ENCODE measurements around the gene TPD52L1. TPM values are rescaled to one million over a fixed set of nuclear protein-coding genes. Genes with fewer than 3 reads are reported as not detected.

The TPD52L1 gene
- total RNA-seq, 1 donor from 2014 or later = 7.2 TPM

DNA sequence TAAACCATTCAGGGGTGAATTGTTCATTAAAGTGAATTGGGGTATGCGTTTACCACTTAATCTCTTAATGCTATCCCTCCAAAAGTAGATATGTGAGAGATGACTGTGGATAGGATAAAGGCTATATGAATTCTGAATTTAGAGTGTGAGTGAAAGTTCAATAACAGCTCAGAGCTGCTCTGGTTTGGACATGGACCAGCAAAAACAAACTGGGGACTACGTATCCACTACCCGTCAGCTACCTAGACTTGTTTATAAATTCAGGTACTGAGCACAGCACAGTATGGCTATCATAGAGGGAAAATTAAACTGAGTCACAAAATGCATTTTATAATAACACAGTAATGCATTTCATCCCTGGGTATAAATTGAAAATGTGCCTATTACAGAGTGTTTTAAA, 103.8 kb downstream of the TPD52L1 start:
- Mint-ChIP-seq H3K36me3 (ENCODE audit: unreplicated experiment) (no peaks in the 10 kb centered on the region), H3K4me1 (ENCODE audit: unreplicated experiment) (peaks cover 41% of the 10 kb centered on the region), H3K9me3 (ENCODE audit: unreplicated experiment) (no peaks in the 10 kb centered on the region), H3K4me3 (ENCODE audit: unreplicated experiment) (no peak overlapping the region), H3K27ac (ENCODE audit: unreplicated experiment) (no peak overlapping the region), H3K27me3 (ENCODE audit: unreplicated experiment) (no peaks in the 10 kb centered on the region)
- no peak for DNase-seq (ENCODE audit: extremely low spot score, unreplicated experiment)
- TF ChIP-seq, protein P1, sequence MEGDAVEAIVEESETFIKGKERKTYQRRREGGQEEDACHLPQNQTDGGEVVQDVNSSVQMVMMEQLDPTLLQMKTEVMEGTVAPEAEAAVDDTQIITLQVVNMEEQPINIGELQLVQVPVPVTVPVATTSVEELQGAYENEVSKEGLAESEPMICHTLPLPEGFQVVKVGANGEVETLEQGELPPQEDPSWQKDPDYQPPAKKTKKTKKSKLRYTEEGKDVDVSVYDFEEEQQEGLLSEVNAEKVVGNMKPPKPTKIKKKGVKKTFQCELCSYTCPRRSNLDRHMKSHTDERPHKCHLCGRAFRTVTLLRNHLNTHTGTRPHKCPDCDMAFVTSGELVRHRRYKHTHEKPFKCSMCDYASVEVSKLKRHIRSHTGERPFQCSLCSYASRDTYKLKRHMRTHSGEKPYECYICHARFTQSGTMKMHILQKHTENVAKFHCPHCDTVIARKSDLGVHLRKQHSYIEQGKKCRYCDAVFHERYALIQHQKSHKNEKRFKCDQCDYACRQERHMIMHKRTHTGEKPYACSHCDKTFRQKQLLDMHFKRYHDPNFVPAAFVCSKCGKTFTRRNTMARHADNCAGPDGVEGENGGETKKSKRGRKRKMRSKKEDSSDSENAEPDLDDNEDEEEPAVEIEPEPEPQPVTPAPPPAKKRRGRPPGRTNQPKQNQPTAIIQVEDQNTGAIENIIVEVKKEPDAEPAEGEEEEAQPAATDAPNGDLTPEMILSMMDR (IDR thresholded peaks at IDR 0.05) = no peak

DNA sequence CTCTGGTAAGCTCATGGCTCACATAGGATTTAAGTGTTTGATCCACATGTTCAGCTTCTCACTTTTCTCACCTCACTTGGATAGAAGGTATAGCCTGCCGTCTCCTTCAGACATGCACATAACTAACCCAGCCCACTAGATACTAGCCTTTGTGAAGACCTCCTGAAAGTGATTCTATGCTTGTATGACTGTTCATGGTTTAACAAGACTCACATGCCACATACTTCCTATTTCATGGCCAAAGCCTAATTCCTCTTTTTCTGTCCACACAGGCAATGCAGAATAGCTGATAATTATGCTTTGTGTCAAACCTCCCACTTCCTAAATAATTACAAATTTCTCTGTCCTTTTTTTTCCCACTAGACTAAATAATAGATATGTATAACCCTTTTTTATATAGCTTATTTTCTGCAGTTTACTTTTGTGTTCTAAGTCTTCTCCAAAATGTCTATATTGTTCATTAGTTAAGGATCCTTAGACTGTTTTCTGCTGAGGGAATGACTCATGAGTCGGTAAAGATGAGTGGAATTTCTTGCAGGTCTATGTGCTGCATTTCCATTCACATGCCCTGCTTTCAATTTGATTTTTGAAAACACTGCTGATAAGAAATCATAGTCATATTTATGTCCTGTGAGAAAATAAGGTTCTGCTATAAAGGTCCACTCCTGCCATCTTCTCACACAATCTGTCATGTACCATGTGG, 105.2 kb downstream of the TPD52L1 start:
- DNase-seq (ENCODE audit: extremely low spot score, unreplicated experiment) = no peak
- TF ChIP-seq, protein P1 (IDR thresholded peaks at IDR 0.05) = no peak
- H3K9me3 Mint-ChIP-seq (ENCODE audit: unreplicated experiment) = no peaks in the 10 kb centered on the region
- H3K27ac Mint-ChIP-seq (ENCODE audit: unreplicated experiment) = no peak overlapping the region
- H3K4me1 Mint-ChIP-seq (ENCODE audit: unreplicated experiment) = peaks cover 41% of the 10 kb centered on the region
- H3K36me3 Mint-ChIP-seq (ENCODE audit: unreplicated experiment) = no peaks in the 10 kb centered on the region
- no peaks in the 10 kb centered on the region for H3K27me3 Mint-ChIP-seq (ENCODE audit: unreplicated experiment)
- H3K4me3 Mint-ChIP-seq (ENCODE audit: unreplicated experiment) = no peak overlapping the region

DNA sequence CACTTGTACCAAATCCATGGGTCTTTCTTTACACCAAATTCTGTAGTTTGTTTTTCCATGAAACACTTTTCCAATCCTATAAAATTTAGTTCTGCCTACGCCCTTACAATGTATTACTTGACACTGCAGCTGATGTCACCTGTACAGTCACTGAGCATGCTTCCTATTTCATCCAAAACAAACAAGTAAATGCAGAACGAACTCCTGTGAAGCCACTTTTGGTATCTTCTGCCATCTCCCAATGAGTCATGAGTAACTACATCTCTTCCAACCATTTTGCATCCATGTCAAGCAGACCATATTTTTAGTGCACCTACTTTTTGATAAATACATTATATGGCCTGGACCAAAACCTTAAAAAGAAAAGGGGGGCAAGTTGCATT, 105.8 kb downstream of the TPD52L1 start:
- no peaks in the 10 kb centered on the region for H3K36me3 Mint-ChIP-seq (ENCODE audit: unreplicated experiment)
- peaks cover 41% of the 10 kb centered on the region for H3K4me1 Mint-ChIP-seq (ENCODE audit: unreplicated experiment)
- no peaks in the 10 kb centered on the region for H3K9me3 Mint-ChIP-seq (ENCODE audit: unreplicated experiment)
- no peak for DNase-seq (ENCODE audit: extremely low spot score, unreplicated experiment)
- no peak overlapping the region for H3K4me3 Mint-ChIP-seq (ENCODE audit: unreplicated experiment)
- H3K27ac Mint-ChIP-seq (ENCODE audit: unreplicated experiment) = no peak overlapping the region
- no peaks in the 10 kb centered on the region for H3K27me3 Mint-ChIP-seq (ENCODE audit: unreplicated experiment)
- TF ChIP-seq, protein P1 (IDR thresholded peaks at IDR 0.05) = no peak

DNA sequence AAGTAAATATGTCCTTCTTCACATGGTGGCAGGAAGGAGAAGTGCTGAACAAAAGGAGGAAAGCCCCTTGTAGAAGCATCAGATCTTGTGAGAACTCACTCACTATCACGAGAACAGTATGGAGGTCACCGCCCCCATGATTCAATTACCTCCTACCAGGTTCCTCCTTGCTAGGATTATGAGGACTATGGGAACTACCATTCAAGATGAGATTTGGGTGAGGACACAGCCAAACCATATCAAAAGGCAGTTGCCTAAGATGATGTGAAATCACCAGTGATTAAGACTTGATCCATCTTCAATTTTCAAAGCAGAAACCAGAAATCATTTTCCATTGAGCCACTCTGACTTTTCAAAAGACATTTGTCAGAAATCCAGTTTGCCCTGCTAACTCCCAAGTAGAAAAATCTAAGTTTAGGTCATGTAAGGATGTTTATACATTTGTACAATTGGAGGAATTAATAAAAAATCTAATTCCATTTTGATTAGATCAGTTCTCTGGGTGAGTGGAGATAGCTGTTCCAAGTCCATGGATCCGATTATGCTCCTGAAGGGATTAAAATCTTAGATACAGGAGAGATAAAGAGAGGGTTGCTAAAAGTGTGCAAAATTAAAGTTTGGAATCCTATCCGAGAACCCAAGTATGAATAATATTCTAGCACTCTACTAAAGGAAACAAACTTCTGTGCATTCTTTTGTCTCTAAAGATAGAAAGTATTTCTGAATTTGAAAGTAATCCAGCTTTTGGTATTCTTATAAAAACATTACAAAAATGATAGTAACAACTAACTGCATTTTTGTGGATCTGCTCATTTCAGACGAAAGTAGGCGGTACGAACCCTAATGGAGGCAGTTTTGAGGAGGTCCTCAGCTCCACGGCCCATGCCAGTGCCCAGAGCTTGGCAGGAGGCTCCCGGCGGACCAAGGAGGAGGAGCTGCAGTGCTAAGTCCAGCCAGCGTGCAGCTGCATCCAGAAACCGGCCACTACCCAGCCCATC, 108.7 kb downstream of the TPD52L1 start:
- H3K9me3 Mint-ChIP-seq (ENCODE audit: unreplicated experiment) = no peaks in the 10 kb centered on the region
- H3K27ac Mint-ChIP-seq (ENCODE audit: unreplicated experiment) = peak overlapping the region; percentile 87
- peaks cover 31% of the 10 kb centered on the region for H3K4me1 Mint-ChIP-seq (ENCODE audit: unreplicated experiment)
- DNase-seq (ENCODE audit: extremely low spot score, unreplicated experiment) = peak; percentile 83
- no peaks in the 10 kb centered on the region for H3K36me3 Mint-ChIP-seq (ENCODE audit: unreplicated experiment)
- peak overlapping the region; percentile 58 for H3K4me3 Mint-ChIP-seq (ENCODE audit: unreplicated experiment)
- TF ChIP-seq, protein P1 (IDR thresholded peaks at IDR 0.05) = no peak
- no peaks in the 10 kb centered on the region for H3K27me3 Mint-ChIP-seq (ENCODE audit: unreplicated experiment)

DNA sequence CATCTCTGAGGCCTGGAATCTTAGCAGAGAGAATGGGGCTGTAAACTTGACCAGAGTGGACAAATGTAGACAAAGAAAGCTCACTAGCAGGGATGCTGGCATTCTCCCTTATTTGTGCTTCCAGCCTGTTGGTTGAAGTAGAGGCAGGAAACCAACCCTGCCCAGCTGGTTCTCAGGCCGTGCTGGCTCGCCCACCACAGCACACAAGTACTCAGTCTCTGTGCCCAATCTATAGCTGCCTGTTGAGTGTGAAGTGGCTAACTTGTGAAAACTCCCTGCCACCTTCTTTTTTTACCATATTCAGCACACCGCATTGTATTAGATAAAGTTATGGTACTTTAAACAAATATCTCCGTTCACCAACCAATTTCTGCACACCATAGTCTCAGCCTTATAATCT, 110.9 kb downstream of the TPD52L1 start:
- no peak for DNase-seq (ENCODE audit: extremely low spot score, unreplicated experiment)
- TF ChIP-seq, protein P1 (IDR thresholded peaks at IDR 0.05) = no peak
- Mint-ChIP-seq H3K4me3 (ENCODE audit: unreplicated experiment) (no peak overlapping the region), H3K36me3 (ENCODE audit: unreplicated experiment) (no peaks in the 10 kb centered on the region), H3K4me1 (ENCODE audit: unreplicated experiment) (peaks cover 27% of the 10 kb centered on the region), H3K27me3 (ENCODE audit: unreplicated experiment) (no peaks in the 10 kb centered on the region), H3K9me3 (ENCODE audit: unreplicated experiment) (no peaks in the 10 kb centered on the region), H3K27ac (ENCODE audit: unreplicated experiment) (no peak overlapping the region)
